OCI-LY1 (cell line): Measurements from ENCODE around the gene RNF114.

Source experiments
- H2AFZ ChIP-seq: fragments of 200-600 bp; sonication (generic), shearing (Covaris generic); 2 replicates; pipeline ENCODE4 v1.6.0; 2014; ENCODE audit warnings: antibody characterized with exemption, mild to moderate bottlenecking, low read length
- H3F3A ChIP-seq: fragments of 200-600 bp; sonication (generic), shearing (Covaris generic); 2 replicates; pipeline ENCODE4 v1.6.0; 2014; ENCODE audit warnings: mild to moderate bottlenecking, antibody characterized with exemption, low read length, moderate library complexity; ENCODE audit not compliant: insufficient read depth
- H3K27ac ChIP-seq: fragments of 200-600 bp; sonication (generic); 2 replicates; pipeline ENCODE4 v1.5.1; 2014; ENCODE audit warnings: low read length, mixed run types, mild to moderate bottlenecking, low read depth; ENCODE audit not compliant: poor library complexity, severe bottlenecking
- H3K27me3 ChIP-seq: fragments of 200-600 bp; sonication (generic); 2 replicates; pipeline ENCODE4 v1.6.0; 2014; ENCODE audit warnings: antibody characterized with exemption, mild to moderate bottlenecking, low read length, moderate library complexity; ENCODE audit not compliant: insufficient read depth
- H3K36me3 ChIP-seq: fragments of 200-600 bp; sonication (generic); 2 replicates; pipeline ENCODE4 v1.6.1; 2014; ENCODE audit warnings: mild to moderate bottlenecking, antibody characterized with exemption, low read length, moderate library complexity, mixed read lengths; ENCODE audit not compliant: insufficient read depth
- H3K4me1 ChIP-seq: fragments of 200-600 bp; sonication (generic); 2 replicates; pipeline ENCODE4 v1.5.1; 2014; ENCODE audit warnings: mild to moderate bottlenecking, low read length, moderate library complexity; ENCODE audit not compliant: insufficient read depth, severe bottlenecking
- H3K4me2 ChIP-seq: fragments of 200-600 bp; sonication (generic), shearing (Covaris generic); 2 replicates; pipeline ENCODE4 v1.6.1; 2014; ENCODE audit warnings: low read length
- H3K4me3 ChIP-seq: fragments of 200-600 bp; sonication (generic); 2 replicates; pipeline ENCODE4 v1.5.1; 2014; ENCODE audit warnings: low read length, low read depth, mild to moderate bottlenecking, mixed read lengths; ENCODE audit not compliant: poor library complexity, severe bottlenecking
- H3K79me2 ChIP-seq: fragments of 200-600 bp; shearing (Covaris generic); 2 replicates; pipeline ENCODE4 v1.6.1; 2016; ENCODE audit warnings: mixed run types, low read length, mixed read lengths; ENCODE audit not compliant: insufficient read depth
- H3K9ac ChIP-seq: fragments of 200-600 bp; sonication (generic), shearing (Covaris generic); 2 replicates; pipeline ENCODE4 v1.6.1; 2014; ENCODE audit warnings: mild to moderate bottlenecking, low read length, mixed read lengths
- H3K9me2 ChIP-seq: fragments of 200-600 bp; sonication (generic), shearing (Covaris generic); 2 replicates; pipeline ENCODE4 v1.6.1; 2014; ENCODE audit warnings: low read depth, mild to moderate bottlenecking, low read length, mixed read lengths
- H3K9me3 ChIP-seq: fragments of 200-600 bp; shearing (Covaris generic); 2 replicates; pipeline ENCODE4 v1.6.1; 2014; ENCODE audit warnings: low read length, mixed read lengths
- H4K20me1 ChIP-seq: fragments of 200-600 bp; sonication (generic), shearing (Covaris generic); 2 replicates; pipeline ENCODE4 v1.6.0; 2016; ENCODE audit warnings: mild to moderate bottlenecking, low read length; ENCODE audit not compliant: insufficient read depth
- CTCF ChIP-seq: fragments of 200-600 bp; sonication (generic), shearing (Covaris generic); IDR thresholded peaks from 2 replicates; pipeline ENCODE4 v1.5.1; 2017; ENCODE audit warnings: mild to moderate bottlenecking, antibody characterized with exemption, low read length, moderate library complexity, mixed read lengths
- EZH2 ChIP-seq: fragments of 200-600 bp; sonication (generic), shearing (Covaris generic); IDR thresholded peaks from 2 replicates; pipeline ENCODE4 v1.8.0; 2017; ENCODE audit warnings: borderline replicate concordance, mixed run types, mild to moderate bottlenecking, antibody characterized with exemption, low read length, moderate library complexity, mixed read lengths

Gene RNF114

GRCh38 chr20:49987015-49987867 is 51.0 kb downstream of the RNF114 start:
- Histone ChIP-seq H3K27me3 (no peaks in the 10 kb centered on the region), H3K9me2 (no peaks in the 10 kb centered on the region), H3K36me3 (no peaks in the 10 kb centered on the region), H3F3A (no peaks in the 10 kb centered on the region), H3K4me2 (no peak overlapping the region), H3K79me2 (no peaks in the 10 kb centered on the region), H2AFZ (no peak overlapping the region), H3K9me3 (no peaks in the 10 kb centered on the region), H3K27ac (no peak overlapping the region), H4K20me1 (no peaks in the 10 kb centered on the region), H3K4me1 (peaks cover 16% of the 10 kb centered on the region), H3K4me3 (no peak overlapping the region), H3K9ac (no peak overlapping the region)
- no peak for TF ChIP-seq CTCF
- TF ChIP-seq EZH2 = no peak

GRCh38 chr20:49987868-49988690 is 51.9 kb downstream of the RNF114 start:
- Histone ChIP-seq H3K4me3 (no peak overlapping the region), H3K9ac (no peak overlapping the region), H3K27me3 (no peaks in the 10 kb centered on the region), H3K9me2 (no peaks in the 10 kb centered on the region), H3K4me1 (peaks cover 10% of the 10 kb centered on the region), H3F3A (no peaks in the 10 kb centered on the region), H3K4me2 (no peak overlapping the region), H3K79me2 (no peaks in the 10 kb centered on the region), H4K20me1 (no peaks in the 10 kb centered on the region), H3K27ac (no peak overlapping the region), H3K9me3 (no peaks in the 10 kb centered on the region), H2AFZ (no peak overlapping the region), H3K36me3 (no peaks in the 10 kb centered on the region)
- no peak for TF ChIP-seq EZH2
- TF ChIP-seq CTCF = no peak

DNA sequence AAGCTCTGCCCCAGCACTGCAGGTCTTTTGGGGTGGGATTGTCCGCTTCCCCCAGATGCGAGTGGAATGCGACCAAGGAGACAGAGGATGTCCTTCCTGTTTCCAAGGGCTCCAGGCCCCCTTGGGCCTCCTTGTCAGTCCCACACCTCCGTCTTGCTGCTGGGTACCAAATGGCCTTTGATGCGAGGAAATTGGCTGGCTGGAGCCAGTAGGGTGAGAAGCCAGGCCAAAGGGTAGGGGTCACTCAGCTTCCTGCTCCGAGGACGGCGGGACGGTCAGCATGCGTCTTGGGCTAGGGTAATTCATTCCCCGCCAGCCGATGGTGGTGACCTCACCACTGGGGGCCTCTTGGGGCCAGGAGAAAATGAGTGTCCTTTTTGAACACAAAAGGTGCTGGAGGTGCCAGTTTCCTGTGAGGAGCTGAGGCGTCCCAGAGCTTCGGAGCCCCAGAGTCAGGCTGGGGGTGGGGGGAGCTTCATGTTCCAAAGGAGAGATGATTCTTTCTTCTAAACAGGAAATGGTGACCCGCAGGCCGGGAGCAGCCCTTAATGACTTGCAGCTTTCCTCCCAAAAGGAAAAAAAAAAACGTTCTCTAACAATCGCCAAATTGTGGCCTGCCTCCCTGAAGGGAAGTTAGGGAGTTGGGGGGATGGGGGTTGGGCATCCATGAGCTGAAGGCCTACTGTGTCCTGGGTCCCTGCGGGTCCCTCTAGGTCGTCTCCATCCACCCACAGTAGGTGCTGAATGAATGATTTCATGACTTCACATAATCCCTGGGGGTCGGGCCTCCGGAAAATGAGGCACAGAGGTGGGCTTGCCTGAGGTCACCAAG is 53.3 kb downstream of the RNF114 start:
- peaks cover 5% of the 10 kb centered on the region for H3K4me1 ChIP-seq

More for the DNA sequence above, 53.3 kb downstream of the RNF114 start:
- H3K9me3 ChIP-seq = no peaks in the 10 kb centered on the region
- no peak for TF ChIP-seq CTCF
- TF ChIP-seq EZH2 = no peak
- H3K4me2 ChIP-seq = no peak overlapping the region
- no peak overlapping the region for H3K4me3 ChIP-seq
- H3K79me2 ChIP-seq = no peaks in the 10 kb centered on the region
- no peaks in the 10 kb centered on the region for H3K9me2 ChIP-seq
- no peaks in the 10 kb centered on the region for H3K27me3 ChIP-seq
- no peak overlapping the region for H3K27ac ChIP-seq
- no peaks in the 10 kb centered on the region for H3K36me3 ChIP-seq
- no peaks in the 10 kb centered on the region for H3F3A ChIP-seq
- H2AFZ ChIP-seq = no peak overlapping the region
- H4K20me1 ChIP-seq = no peaks in the 10 kb centered on the region
- no peak overlapping the region for H3K9ac ChIP-seq
